Activated CD4-positive, CD25-positive, alpha-beta regulatory T cell (primary cell): ENCODE data around the gene FOXN1.
"Not testable (repeated sequence)": the region's sequence is repeated elsewhere in the genome, so short reads cannot be mapped to it uniquely, and the experiment has no call there.

Source experiments
- DNase-seq, 4 experiments: peaks; one replicate each; lab custom pipeline; 2025; lab: John Stamatoyannopoulos, UW

The FOXN1 gene, protein sequence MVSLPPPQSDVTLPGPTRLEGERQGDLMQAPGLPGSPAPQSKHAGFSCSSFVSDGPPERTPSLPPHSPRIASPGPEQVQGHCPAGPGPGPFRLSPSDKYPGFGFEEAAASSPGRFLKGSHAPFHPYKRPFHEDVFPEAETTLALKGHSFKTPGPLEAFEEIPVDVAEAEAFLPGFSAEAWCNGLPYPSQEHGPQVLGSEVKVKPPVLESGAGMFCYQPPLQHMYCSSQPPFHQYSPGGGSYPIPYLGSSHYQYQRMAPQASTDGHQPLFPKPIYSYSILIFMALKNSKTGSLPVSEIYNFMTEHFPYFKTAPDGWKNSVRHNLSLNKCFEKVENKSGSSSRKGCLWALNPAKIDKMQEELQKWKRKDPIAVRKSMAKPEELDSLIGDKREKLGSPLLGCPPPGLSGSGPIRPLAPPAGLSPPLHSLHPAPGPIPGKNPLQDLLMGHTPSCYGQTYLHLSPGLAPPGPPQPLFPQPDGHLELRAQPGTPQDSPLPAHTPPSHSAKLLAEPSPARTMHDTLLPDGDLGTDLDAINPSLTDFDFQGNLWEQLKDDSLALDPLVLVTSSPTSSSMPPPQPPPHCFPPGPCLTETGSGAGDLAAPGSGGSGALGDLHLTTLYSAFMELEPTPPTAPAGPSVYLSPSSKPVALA

DNA sequence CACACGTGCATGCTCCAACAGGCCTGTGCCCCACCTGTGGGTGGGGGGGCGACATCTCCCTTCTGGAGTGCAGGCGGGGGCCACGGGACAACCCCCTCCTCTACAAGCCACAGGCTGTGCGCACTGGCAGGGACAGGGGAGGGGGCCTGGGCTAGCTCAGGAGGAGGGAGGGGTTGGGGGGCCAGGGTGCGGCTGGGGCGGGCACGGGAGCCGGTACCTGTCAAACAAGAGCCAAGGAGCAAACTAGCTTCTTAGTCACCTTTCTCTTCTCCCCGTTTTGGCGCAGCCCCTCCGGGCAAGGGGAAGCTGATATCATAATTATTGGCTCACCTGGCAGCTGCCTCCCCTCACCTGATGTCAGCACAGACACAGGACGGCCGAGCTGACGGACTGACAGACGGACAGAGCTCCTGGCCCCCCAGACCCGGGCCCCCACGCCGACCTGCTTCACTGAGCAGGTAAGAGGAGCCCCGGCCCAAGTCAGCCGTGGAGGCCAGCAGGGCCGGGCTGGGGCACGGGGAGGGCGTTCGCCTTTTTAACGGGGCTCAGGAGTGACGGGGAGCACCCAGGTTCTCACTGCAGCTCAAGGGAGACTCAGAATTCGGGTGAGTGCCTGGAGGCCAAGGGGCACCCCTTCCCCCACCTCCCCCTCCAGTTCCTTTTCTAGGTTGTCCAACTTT is at the start of gene FOXN1:
Gene FOXN1 (plus strand): TSS at position 363 of the 680 bp plus-strand sequence. CDS start 17,622 bp downstream, outside the sequence.
- no peak for DNase-seq

DNA sequence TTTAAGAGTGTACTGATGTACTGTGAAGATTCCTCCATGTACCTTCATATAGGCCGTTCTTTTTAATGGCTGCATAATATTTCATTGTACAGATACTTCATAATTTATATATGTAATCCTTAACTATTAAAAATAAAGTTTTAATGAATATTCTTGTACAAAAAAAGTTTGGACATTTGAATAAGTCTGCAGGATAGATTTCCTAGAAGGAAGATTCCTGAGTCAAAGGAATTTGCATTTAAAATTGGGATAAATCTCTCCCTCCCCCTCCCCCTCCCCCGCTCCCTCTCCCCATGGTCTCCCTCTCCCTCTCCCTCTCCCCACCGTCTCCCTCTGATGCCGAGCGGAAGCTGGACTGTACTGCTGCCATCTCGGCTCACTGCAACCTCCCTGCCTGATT is 48.3 kb upstream of the FOXN1 start:
- no peak for DNase-seq

GRCh38 chr17:28458881-28459280 is 47.3 kb upstream of the FOXN1 start:
- DNase-seq = not testable (repeated sequence)

DNA sequence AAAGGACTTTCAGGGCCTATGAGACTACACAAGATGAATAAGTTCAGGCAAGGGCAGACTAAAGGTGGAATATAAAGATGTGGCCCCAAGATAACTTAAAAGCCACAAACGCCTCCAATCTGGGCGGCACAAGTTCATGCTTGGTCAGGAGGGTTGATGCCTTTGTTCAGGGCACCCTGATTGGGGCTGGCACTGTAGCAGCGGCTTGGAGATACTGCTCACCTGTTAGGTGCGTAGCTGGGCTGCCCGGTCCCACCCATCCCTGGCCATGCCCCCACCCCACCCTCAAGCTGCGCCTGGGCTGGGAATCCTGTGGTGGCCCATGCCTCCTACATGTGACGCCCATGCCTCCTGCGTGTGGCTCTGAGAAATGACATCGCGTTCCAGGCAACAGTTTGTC is 45.2 kb upstream of the FOXN1 start:
- DNase-seq = no peak

DNA sequence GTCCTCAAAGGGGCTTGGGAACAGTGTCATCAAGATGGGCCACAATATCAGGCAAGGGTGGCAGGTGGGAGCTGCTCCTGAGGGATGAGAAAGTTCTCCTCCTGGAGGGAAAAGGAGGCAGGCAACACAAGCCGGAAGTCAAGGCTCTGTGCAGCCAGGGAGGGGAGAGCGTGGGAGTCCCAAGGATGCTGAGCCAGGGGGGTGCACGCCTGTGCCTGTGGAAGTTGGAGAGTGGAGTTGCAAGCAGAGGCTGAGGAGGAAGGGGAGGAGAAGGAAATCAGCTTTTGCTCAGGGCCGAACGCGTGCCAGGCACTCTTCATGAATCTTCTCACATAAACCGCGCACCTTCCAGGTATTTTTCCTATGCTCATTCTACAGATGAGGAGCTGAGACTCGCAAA is 40.1 kb upstream of the FOXN1 start:
- DNase-seq = no peak

GRCh38 chr17:28466521-28467048 is 39.6 kb upstream of the FOXN1 start:
- DNase-seq = no peak

DNA sequence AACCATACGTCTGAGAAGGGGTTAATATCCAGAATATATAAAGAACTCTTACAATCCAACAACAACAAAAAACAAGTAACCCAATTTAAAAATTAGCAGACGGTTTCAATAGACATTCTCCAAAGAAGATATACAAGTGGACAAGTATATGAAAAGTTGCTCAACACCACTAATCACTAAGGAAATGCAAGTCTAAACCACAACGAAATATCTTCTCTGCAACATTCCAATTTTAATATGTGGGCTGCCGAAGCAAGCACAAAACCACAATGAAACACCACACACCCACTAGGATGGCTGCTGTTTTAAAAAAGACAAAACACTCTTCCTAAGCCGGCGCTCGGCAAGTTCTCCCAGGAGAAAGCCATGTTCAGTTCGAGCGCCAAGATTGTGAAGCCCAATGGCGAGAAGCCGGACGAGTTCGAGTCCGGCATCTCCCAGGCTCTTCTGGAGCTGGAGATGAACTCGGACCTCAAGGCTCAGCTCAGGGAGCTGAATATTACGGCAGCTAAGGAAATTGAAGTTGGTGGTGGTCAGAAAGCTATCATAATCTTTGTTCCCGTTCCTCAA is 38.6 kb upstream of the FOXN1 start:
- no peak for DNase-seq

DNA sequence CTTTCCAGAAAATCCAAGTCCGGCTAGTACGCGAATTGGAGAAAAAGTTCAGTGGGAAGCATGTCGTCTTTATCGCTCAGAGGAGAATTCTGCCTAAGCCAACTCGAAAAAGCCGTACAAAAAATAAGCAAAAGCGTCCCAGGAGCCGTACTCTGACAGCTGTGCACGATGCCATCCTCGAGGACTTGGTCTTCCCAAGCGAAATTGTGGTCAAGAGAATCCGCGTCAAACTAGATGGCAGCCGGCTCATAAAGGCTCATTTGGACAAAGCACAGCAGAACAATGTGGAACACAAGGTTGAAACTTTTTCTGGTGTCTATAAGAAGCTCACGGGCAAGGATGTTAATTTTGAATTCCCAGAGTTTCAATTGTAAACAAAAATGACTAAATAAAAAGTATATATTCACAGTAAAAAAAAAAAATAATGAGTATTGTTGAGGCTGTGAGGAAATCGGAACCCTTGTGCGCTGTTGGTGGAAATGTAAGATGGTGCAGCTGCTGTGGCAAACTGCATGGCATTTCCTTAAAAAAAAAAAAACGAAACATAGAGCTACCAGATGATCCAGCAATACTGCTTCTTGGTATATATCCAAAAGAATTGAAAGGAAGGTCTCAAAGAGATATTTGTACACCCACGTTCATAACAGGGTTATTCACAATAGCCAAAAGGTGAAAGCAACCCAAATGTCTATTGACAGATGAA is 38.0 kb upstream of the FOXN1 start:
- not testable (repeated sequence) for DNase-seq

GRCh38 chr17:28468781-28469180 is 37.4 kb upstream of the FOXN1 start:
- no peak for DNase-seq

GRCh38 chr17:28469376-28469775 is 36.8 kb upstream of the FOXN1 start:
- DNase-seq = no peak

DNA sequence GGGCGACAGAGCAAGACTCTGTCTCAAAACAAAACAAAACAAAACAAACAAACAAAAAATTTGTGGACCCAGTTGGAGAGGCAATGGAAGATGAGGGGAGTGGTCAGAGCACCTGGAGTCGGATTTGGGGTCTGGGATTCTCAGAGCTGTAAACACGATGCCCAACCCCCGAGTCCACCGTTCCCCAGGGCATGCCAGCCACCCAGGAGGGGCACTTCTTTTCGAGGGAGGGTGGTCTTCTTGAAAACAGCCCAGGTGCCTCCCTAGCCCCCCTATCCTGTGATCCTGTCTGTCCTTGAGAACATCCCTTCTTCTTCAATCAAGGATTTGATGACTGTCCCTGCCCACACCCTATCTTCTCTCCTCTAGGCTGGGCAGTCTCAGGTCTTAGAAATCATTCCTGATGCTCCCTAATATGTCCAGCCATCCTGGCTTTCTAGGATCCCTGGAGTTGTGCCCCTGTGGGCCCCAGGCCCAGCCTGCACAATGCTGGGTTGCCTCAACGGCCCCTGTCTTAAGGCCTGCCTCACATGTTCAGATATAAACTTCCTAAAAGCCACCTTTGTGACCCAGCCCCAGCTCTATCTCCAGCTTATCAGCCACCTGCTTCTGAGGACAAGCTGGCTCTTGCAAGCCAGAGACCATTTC is 35.8 kb upstream of the FOXN1 start:
- DNase-seq = no peak

- DNase-seq = no peak
Observed at GRCh38 chr17:28470914-28471366, 35.2 kb upstream of the FOXN1 start.

GRCh38 chr17:28471531-28472342 is 34.4 kb upstream of the FOXN1 start:
- no peak for DNase-seq

DNA sequence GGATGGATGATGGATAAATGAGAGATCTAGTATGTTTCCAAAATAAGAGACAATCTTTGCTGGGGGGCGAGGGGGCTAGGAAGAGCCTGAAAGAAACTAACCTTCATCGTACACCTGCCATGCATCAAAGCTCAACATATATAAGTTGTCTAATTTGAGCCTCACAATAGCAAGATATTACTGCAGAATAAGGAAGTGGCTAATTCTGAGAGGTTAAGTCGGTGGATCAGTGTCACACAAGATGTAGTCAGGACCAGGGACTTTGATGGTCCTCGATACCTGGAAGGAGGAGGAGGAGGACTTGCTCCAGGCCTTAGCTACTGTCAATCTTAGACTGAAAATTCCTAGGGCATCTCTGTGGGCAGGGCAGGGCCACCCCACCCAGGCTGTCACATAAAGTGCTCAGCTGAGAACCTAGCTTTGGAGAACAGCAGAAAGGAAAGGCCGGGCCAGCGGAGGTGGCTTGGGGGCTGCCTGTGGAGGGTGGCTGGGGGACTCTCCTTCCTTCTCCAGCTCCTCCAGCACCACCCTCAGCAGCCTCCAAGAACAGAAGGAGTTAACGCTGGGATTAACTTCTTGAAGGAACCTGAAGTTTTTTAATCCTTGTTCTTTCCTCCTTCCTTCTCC is 33.2 kb upstream of the FOXN1 start:
- no peak for DNase-seq

GRCh38 chr17:28473542-28473941 is 32.6 kb upstream of the FOXN1 start, which contains the start of gene SLC13A2:
Gene SLC13A2, plus strand, starts transcription at chr17:28473644. Its CDS starts 69 bp downstream, at chr17:28473713.
- DNase-seq = no peak

DNA sequence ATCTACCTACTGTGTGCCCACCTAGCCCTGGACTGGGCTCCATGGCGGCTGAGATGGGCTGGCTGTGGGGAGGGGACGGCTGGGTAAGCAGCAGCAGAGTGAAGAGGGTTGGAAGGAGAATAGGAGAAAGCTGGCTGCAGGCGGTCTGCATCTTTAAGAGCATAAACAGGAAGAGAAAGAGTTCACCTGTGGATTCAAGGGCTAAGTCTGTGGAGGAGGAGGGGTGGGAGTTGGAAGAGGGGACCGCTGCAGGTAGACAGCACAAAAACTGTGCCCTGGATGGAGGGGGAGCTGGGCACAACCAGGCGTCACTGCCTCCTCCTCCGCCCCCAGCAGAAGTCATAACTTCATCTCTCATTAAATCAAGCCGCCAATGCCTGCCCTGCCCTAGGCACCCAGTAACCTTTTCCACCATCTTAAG is 32.0 kb upstream of the FOXN1 start:
- DNase-seq = no peak

DNA sequence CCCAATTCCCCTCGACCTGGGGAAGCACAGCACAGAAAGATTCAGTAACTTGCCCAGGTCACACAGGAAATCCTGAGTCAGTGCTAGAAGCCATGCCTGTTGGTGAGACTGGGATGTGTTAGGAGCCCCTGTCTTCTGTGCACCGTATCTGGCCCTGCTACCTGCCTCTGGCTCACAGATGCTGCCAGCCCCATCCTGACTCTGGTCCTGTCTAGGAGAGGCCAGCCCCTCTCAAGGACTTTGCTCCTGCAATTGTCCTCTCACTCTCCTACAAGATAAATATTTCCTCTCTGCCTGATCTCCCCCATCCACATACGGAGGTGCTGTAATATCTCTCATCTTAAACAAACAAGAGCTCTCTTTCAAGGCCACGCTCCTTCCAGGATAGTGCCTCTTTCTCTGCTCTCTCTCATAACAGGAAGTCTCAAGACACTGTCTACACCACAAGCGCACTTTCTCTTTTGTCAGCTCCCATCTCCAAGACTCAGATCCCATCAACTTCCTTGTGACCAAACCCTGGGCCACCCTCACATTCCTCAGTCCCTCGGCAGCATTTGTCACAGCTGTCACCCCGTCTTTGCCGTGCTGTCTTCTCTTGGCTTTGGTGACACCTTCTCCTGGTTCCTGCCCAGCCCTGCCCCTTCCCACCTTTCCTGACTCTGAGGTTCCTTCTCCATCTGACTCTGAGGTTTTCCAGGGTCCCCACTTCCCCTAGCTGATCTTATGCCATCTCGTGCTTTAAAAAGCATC is 30.8 kb upstream of the FOXN1 start:
- DNase-seq = no peak

GRCh38 chr17:28476076-28476865 is 29.9 kb upstream of the FOXN1 start:
- DNase-seq = no peak
